Caco-2 (cell line): Measurements from ENCODE around the gene SCARF2. TPM values are rescaled to one million over a fixed set of nuclear protein-coding genes. Genes with fewer than 3 reads are reported as not detected.

ENCODE experiments used
- BruUV-seq: library from RNA; stranded (reverse); fragments of 400-500 nt; replicated peaks from 2 replicates; lab custom pipeline; 2021; lab: Mats Ljungman, UMichigan
- CTCF ChIA-PET: fragments of 300-600 bp; sonication (Branson Sonifier 250); formaldehyde crosslinking; loops from one replicate; lab custom pipeline; 2022; ENCODE audit warnings: antibody characterized with exemption; lab: Charles Lee
- POLR2A ChIA-PET: fragments of 300-600 bp; sonication (Branson Sonifier 250); formaldehyde crosslinking; loops from one replicate; lab custom pipeline; 2022; ENCODE audit warnings: antibody characterized with exemption; lab: Charles Lee
- DNase-seq, 2 experiments: peaks; one replicate each; pipeline versions ENCODE4 v3.0.0 to v3.0.0-alpha.2; 2020 to 2022
- H3K27me3 ChIP-seq: replicated peaks from 2 replicates; pipeline ENCODE4 v1.6.0; 2011; ENCODE audit warnings: low read length; ENCODE audit not compliant: control insufficient read depth, insufficient read depth
- H3K36me3 ChIP-seq: 2 replicates; pipeline ENCODE4 v1.5.1; 2011; ENCODE audit warnings: low read length; ENCODE audit not compliant: control insufficient read depth, insufficient read depth
- H3K4me1 ChIP-seq: fragments of 250-450 bp; sonication (Bioruptor Pico); 2 replicates; pipeline ENCODE4 v1.5.1; 2020; ENCODE audit warnings: mild to moderate bottlenecking
- H3K4me3 ChIP-seq: 2 replicates; pipeline ENCODE4 v1.5.1; 2011; ENCODE audit warnings: low read depth, mild to moderate bottlenecking, control low read depth, low read length
- H3K9me3 ChIP-seq: fragments of 250-450 bp; sonication (Bioruptor Pico); 2 replicates; pipeline ENCODE4 v1.5.1; 2020; ENCODE audit warnings: mild to moderate bottlenecking, moderate library complexity
- H3K27ac Mint-ChIP-seq: one replicate; pipeline ENCODE4 v1.8.0; 2022; ENCODE audit warnings: mixed read lengths; ENCODE audit not compliant: unreplicated experiment
- H3K27me3 Mint-ChIP-seq: one replicate; pipeline ENCODE4 v1.8.0; 2022; ENCODE audit warnings: mixed read lengths; ENCODE audit not compliant: insufficient read depth, unreplicated experiment
- H3K36me3 Mint-ChIP-seq: one replicate; pipeline ENCODE4 v1.8.0; 2022; ENCODE audit warnings: mild to moderate bottlenecking, mixed read lengths; ENCODE audit not compliant: insufficient read depth, unreplicated experiment
- H3K4me1 Mint-ChIP-seq: one replicate; pipeline ENCODE4 v1.8.0; 2022; ENCODE audit warnings: low read depth, mixed read lengths; ENCODE audit not compliant: unreplicated experiment
- H3K4me3 Mint-ChIP-seq: one replicate; pipeline ENCODE4 v1.8.0; 2022; ENCODE audit warnings: mild to moderate bottlenecking, moderate library complexity, mixed read lengths; ENCODE audit not compliant: unreplicated experiment
- H3K9me3 Mint-ChIP-seq: one replicate; pipeline ENCODE4 v1.8.0; 2022; ENCODE audit warnings: mixed read lengths; ENCODE audit not compliant: unreplicated experiment
- CTCF ChIP-seq, 2 experiments: fragments of 200-600 bp in 1 of 2; IDR thresholded peaks; 1 replicate in 1 of 2; 2 replicates in 1 of 2; pipeline versions ENCODE4 v1.5.1 to v1.8.0; 2011 to 2022; ENCODE audit warnings: antibody characterized with exemption in 1 of 2, control low read depth in 1 of 2, inconsistent platforms in 1 of 2, low read depth in 1 of 2, low read length in 1 of 2, mild to moderate bottlenecking in 1 of 2, moderate library complexity in 1 of 2; ENCODE audit not compliant: insufficient read depth in 1 of 2, severe bottlenecking in 1 of 2, unreplicated experiment in 1 of 2
- intact Hi-C: fragments of 100-400 bp; cut with micrococcal nuclease; formaldehyde crosslinking; loops from one replicate; pipeline ENCODE4 v1.10.0; 2022; ENCODE audit not compliant: unreplicated experiment
- total RNA-seq: library from RNA; stranded (reverse); gene quantifications from 2 replicates; pipeline ENCODE4 v1.2.3, GENCODE V29; 2022

Gene SCARF2
- total RNA-seq, 1 experiment from 2014 or later, result 0.73 TPM

GRCh38 chr22:20390394-20390907 is 47.2 kb downstream of the SCARF2 start:
- TF ChIP-seq CTCF (IDR thresholded peaks at IDR 0.05; ENCODE audit: insufficient read depth in 1 of 2, low read depth in 1 of 2, low read length in 1 of 2, severe bottlenecking in 1 of 2, unreplicated experiment in 1 of 2), result no peak
- peaks cover 9% of the 10 kb centered on the region for H3K4me1 ChIP-seq
- no peak for DNase-seq
- intact Hi-C loops, result no loop called here
- H3K9me3 ChIP-seq, result no peaks in the 10 kb centered on the region
- no peaks in the 10 kb centered on the region for H3K27me3 ChIP-seq
- no peaks in the 10 kb centered on the region for H3K4me1 Mint-ChIP-seq
- CTCF ChIA-PET, result no interaction called here
- H3K4me3 ChIP-seq, result no peak overlapping the region
- H3K36me3 Mint-ChIP-seq, result peaks cover 4% of the 10 kb centered on the region
- peaks cover 10% of the 10 kb centered on the region for H3K27me3 Mint-ChIP-seq
- BruUV-seq, result no TSS peak
- no peak overlapping the region for H3K27ac Mint-ChIP-seq
- no peak overlapping the region for H3K4me3 Mint-ChIP-seq
- POLR2A ChIA-PET, result no interaction called here
- no peaks in the 10 kb centered on the region for H3K36me3 ChIP-seq
- no peaks in the 10 kb centered on the region for H3K9me3 Mint-ChIP-seq

DNA sequence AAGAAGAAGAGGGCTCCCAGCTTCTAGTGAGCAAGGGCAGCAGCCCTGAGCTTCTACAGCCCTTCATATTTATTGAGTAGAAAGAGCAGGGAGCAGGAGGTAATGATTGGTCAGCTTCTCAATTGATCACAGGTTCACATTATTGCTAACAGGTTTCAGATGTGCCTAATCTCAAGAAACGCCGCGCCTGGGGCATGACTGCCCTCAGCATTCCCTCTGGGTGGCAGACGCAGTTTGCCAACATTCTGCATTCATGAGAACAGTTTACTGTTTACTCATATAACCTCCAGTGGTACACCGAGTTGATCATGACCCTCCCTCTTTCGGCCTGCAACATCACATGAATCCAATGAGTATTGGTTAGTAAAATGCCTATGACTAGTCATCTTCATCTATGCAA is 48.3 kb downstream of the SCARF2 start:
- H3K27ac Mint-ChIP-seq, result no peak overlapping the region
- no peak overlapping the region for H3K4me3 Mint-ChIP-seq

GRCh38 chr22:20388200-20388599 is 49.4 kb downstream of the SCARF2 start:
- no peaks in the 10 kb centered on the region for H3K27me3 ChIP-seq
- H3K4me3 ChIP-seq, result no peak overlapping the region
- H3K9me3 ChIP-seq, result no peaks in the 10 kb centered on the region
- Mint-ChIP-seq H3K27ac (no peak overlapping the region), H3K27me3 (peaks cover 14% of the 10 kb centered on the region), H3K4me3 (no peak overlapping the region), H3K36me3 (no peaks in the 10 kb centered on the region), H3K4me1 (no peaks in the 10 kb centered on the region), H3K9me3 (no peaks in the 10 kb centered on the region)
- peaks cover under 1% of the 10 kb centered on the region; the same call in 1 of the 2 replicates for H3K4me1 ChIP-seq
- no peak for DNase-seq
- intact Hi-C loops, result no loop called here
- ChIA-PET CTCF (interaction anchor here (0.6 kb wide), 1 partner anchor 30 kb away, joined by 5 read pairs; no protein-coding TSS in a partner anchor), POLR2A (no interaction called here)
- no peaks in the 10 kb centered on the region for H3K36me3 ChIP-seq
- TF ChIP-seq CTCF (IDR thresholded peaks at IDR 0.05; ENCODE audit: insufficient read depth in 1 of 2, low read depth in 1 of 2, low read length in 1 of 2, severe bottlenecking in 1 of 2, unreplicated experiment in 1 of 2), result no peak
- BruUV-seq, result no TSS peak

More for the DNA sequence above, 48.3 kb downstream of the SCARF2 start:
- Histone ChIP-seq H3K27me3 (no peaks in the 10 kb centered on the region), H3K36me3 (no peaks in the 10 kb centered on the region), H3K9me3 (no peaks in the 10 kb centered on the region), H3K4me1 (peaks cover 4% of the 10 kb centered on the region; the same call in 1 of the 2 replicates), H3K4me3 (no peak overlapping the region)
- intact Hi-C loops, result no loop called here
- ChIA-PET POLR2A (no interaction called here), CTCF (no interaction called here)
- Mint-ChIP-seq H3K27me3 (peaks cover 11% of the 10 kb centered on the region), H3K4me1 (no peaks in the 10 kb centered on the region), H3K9me3 (no peaks in the 10 kb centered on the region), H3K36me3 (no peaks in the 10 kb centered on the region)
- no peak for TF ChIP-seq CTCF (IDR thresholded peaks at IDR 0.05; ENCODE audit: insufficient read depth in 1 of 2, low read depth in 1 of 2, low read length in 1 of 2, severe bottlenecking in 1 of 2, unreplicated experiment in 1 of 2)
- DNase-seq, result no peak
- BruUV-seq, result no TSS peak
